Nephron progenitor cell (in vitro differentiated cells): ENCODE data around the gene PCLAF.
"Not testable (repeated sequence)": the region's sequence is repeated elsewhere in the genome, so short reads cannot be mapped to it uniquely, and the experiment has no call there.

Experiments used
- DNase-seq: peaks from one replicate; pipeline ENCODE4 v3.0.0; 2021
- H3K27ac Mint-ChIP-seq: 2 replicates; pipeline ENCODE4 v1.8.0; 2021; ENCODE audit warnings: mild to moderate bottlenecking, moderate library complexity, mixed read lengths
- H3K27me3 Mint-ChIP-seq: 2 replicates; pipeline ENCODE4 v1.8.0; 2021; ENCODE audit warnings: mild to moderate bottlenecking, low read depth, mixed read lengths; ENCODE audit not compliant: poor library complexity
- H3K36me3 Mint-ChIP-seq: 2 replicates; pipeline ENCODE4 v1.8.0; 2021; ENCODE audit warnings: low read depth, mixed read lengths
- H3K4me1 Mint-ChIP-seq: 2 replicates; pipeline ENCODE4 v1.8.0; 2021; ENCODE audit warnings: mixed read lengths
- H3K4me3 Mint-ChIP-seq: 2 replicates; pipeline ENCODE4 v1.8.0; 2021; ENCODE audit warnings: mild to moderate bottlenecking, moderate library complexity, mixed read lengths
- H3K9me3 Mint-ChIP-seq: 2 replicates; pipeline ENCODE4 v1.8.0; 2021; ENCODE audit warnings: mild to moderate bottlenecking, moderate library complexity, mixed read lengths
- CTCF ChIP-seq: fragments of 200-600 bp; sonication (generic); IDR thresholded peaks from 2 replicates; pipeline ENCODE4 v1.5.0; 2021; ENCODE audit warnings: antibody characterized with exemption

The PCLAF gene

GRCh38 chr15:64389036-64389435 is 7.8 kb upstream of the PCLAF start:
- Mint-ChIP-seq H3K27me3 (no peaks in the 10 kb centered on the region), H3K27ac (no peak overlapping the region), H3K4me1 (peaks cover 32% of the 10 kb centered on the region), H3K4me3 (peak overlapping the region; percentile 98), H3K9me3 (peaks cover 6% of the 10 kb centered on the region), H3K36me3 (peaks cover 27% of the 10 kb centered on the region)
- TF ChIP-seq CTCF: no peak
- DNase-seq: no peak

DNA sequence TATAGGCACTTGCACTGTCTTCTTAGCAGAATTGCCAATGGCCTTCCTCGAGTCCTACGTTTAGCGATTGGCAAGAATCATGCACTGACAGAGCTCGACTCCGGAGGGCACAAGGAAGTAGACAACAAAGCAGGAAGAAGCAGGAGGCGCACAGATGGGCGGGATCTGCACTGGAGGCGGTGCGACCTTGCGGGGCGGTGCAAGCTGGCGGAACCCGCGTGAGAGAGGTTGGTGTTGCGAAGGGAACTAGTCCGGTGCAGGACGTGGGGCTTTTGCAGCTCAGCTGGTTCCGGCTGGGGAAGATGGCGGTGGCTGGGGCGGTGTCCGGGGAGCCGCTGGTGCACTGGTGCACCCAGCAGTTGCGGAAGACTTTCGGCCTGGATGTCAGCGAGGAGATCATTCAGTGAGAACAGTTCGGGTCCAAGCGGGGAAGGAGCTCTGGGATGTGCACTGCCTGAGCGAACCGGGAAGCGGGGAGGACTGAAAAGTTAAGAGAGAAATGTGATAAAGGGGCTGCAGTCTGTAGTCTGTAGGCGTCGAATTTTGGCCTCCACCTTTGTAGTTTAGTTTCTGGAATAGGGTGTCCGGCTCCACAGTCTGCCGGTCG is 6.4 kb upstream of the PCLAF start, which contains the start of gene TRIP4:
Gene TRIP4 (plus strand): TSS at position 275 of the 607 bp plus-strand sequence. CDS start 28 bp downstream, at position 303.
- H3K27ac Mint-ChIP-seq: peak within 1 kb of the TSS; percentile 44
- peak within 1 kb of the TSS; percentile 98 for H3K4me3 Mint-ChIP-seq
- peaks cover 6% of the 10 kb centered on the region for H3K9me3 Mint-ChIP-seq
- H3K36me3 Mint-ChIP-seq: peaks cover 19% of the 10 kb centered on the region
- no peak for TF ChIP-seq CTCF
- H3K4me1 Mint-ChIP-seq: peaks cover 38% of the 10 kb centered on the region
- no peaks in the 10 kb centered on the region for H3K27me3 Mint-ChIP-seq
- peak; percentile 87 for DNase-seq

DNA sequence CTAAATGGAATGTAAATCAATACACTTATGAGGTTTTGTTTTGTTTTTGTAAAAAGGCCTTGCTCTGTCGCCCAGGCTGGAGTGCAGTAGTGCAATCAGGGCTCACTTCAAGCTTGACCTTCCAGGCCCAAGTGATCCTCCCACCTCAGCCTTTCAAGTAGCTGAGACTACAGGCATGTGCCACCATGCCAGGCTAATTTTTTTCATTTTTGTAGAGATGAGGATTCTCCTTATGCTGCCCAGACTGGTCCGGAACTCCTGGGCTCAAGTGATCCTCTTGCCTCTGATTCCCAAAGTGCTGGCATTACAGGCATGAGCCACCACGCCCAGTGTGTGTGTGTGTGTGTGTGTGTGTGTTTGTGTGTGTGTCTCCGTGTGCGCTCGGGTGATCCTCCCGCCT is 5.0 kb upstream of the PCLAF start:
- Mint-ChIP-seq H3K9me3 (peaks cover 6% of the 10 kb centered on the region), H3K27ac (no peak overlapping the region), H3K27me3 (no peaks in the 10 kb centered on the region), H3K4me1 (peaks cover 45% of the 10 kb centered on the region), H3K36me3 (peaks cover 13% of the 10 kb centered on the region), H3K4me3 (peak overlapping the region; percentile 13)
- DNase-seq: no peak
- TF ChIP-seq CTCF: no peak

DNA sequence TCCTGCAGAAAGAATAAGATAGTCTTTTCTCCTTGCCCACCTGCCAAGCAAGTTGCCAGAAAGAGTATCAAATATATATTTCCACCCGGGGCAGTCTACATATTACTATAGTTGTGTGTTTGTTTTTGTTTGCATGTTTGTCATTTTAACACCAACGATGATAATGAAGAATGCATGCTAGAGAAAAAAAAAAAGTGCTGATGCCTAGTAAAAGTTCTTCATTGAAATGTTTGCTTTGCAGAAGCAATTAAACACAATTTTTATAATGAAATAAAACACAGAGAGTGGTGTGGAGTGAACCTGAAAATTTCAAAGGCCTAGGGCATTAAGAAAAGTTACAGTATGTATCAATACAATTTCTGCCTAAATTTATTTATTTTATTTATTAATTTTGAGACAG is 2.5 kb upstream of the PCLAF start:
- H3K36me3 Mint-ChIP-seq: peaks cover 11% of the 10 kb centered on the region
- DNase-seq: no peak
- H3K4me3 Mint-ChIP-seq: no peak overlapping the region
- peaks cover 56% of the 10 kb centered on the region for H3K4me1 Mint-ChIP-seq
- peaks cover under 1% of the 10 kb centered on the region for H3K9me3 Mint-ChIP-seq
- H3K27me3 Mint-ChIP-seq: no peaks in the 10 kb centered on the region
- no peak for TF ChIP-seq CTCF
- H3K27ac Mint-ChIP-seq: no peak overlapping the region

- not testable (repeated sequence) for H3K27ac Mint-ChIP-seq, DNase-seq, H3K27me3 Mint-ChIP-seq, H3K9me3 Mint-ChIP-seq
- peak overlapping the region; percentile 92 for H3K4me3 Mint-ChIP-seq
- H3K36me3 Mint-ChIP-seq: peaks cover 16% of the 10 kb centered on the region
- peaks cover 35% of the 10 kb centered on the region for H3K4me1 Mint-ChIP-seq
Observed at GRCh38 chr15:64380130-64380870, 941 bp downstream of the PCLAF start.

DNA sequence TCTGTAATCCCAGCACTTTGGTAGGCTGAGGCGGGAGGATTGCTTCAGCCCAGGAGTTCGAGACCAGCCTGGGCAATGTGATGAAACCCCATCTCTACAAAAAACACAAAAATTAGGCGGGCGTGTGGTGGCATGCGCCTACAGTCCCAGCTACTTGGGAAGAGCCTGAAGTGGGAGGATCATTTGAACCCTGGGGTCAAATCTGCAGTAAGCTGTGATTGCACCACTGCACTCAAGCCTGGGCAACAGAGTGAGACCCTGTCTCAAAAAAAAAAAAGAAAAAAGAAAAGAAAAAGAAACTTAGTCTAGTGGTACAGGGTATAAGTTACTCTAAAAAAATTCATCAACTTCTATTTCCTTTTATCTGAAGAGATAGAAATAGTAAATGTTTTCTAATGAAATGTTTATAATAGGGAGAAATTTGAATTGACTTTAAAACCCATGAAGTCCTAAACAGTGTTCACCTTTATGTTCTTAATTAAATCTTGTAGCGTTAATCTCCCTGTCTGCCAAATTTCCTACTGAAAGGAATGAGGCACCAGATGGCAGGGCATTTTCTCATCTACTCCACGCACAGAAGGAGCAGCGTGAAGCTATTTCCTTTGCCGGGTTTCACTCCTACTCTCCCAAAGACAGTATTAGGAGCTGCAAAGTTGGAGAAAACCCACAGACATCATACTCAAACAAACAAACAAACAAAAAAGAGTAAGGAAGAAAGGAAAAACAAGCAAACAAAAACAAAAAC is 1.9 kb downstream of the PCLAF start:
- DNase-seq: no peak
- Mint-ChIP-seq H3K4me3 (peak overlapping the region; percentile 92), H3K27me3 (no peaks in the 10 kb centered on the region), H3K4me1 (peaks cover 35% of the 10 kb centered on the region), H3K9me3 (no peaks in the 10 kb centered on the region), H3K36me3 (peaks cover 25% of the 10 kb centered on the region), H3K27ac (peak overlapping the region; percentile 68)
- TF ChIP-seq CTCF: no peak
